Omental fat pad (tissue), 4 donors: ENCODE measurements around the gene GLRX5. TPM values are rescaled to one million over a fixed set of nuclear protein-coding genes. Genes with fewer than 3 reads are reported as not detected.

Source experiments
- ATAC-seq: fragments of 150-250 bp; one replicate; pipeline ENCODE4 v1.9.1; 2016; ENCODE audit warnings: mild to moderate bottlenecking, moderate library complexity; ENCODE audit not compliant: low FRiP score
- DNase-seq: peaks from one replicate; pipeline ENCODE4 v3.0.0-alpha.2; 2019; ENCODE audit warnings: low spot score
- CTCF ChIP-seq, 3 donors: fragments of 450-650 bp; IDR thresholded peaks; one replicate each; pipeline ENCODE4 v1.5.1; 2016 to 2017; ENCODE audit warnings: antibody characterized with exemption in 3 of 3, mild to moderate bottlenecking in 3 of 3, moderate library complexity in 2 of 3
- total RNA-seq, 4 donors: library from RNA; depleted of rRNA; stranded (reverse); fragments of >200 nt; gene quantifications; one replicate each; pipeline ENCODE4 v1.1.0, GENCODE V29; 2016

The GLRX5 gene
- total RNA-seq, 4 donors from 2014 or later = 25.5 to 36.8 (median 27.2) TPM

GRCh38 chr14:95516554-95517181 lies 18.2 kb upstream of the GLRX5 start, which contains the start of gene SYNE3:
SYNE3 (minus strand) TSS chr14:95516650; CDS start chr14:95475821, 40,829 bp downstream.
- TF ChIP-seq CTCF (IDR thresholded peaks at IDR 0.05) = no peak
- ATAC-seq (peak; percentile 66), DNase-seq (no peak)

GRCh38 chr14:95518045-95518751 lies 16.7 kb upstream of the GLRX5 start:
- peak; percentile 2 for ATAC-seq
- no peak for DNase-seq
- no peak for TF ChIP-seq CTCF (IDR thresholded peaks at IDR 0.05)

GRCh38 chr14:95519699-95520098 lies 15.2 kb upstream of the GLRX5 start:
- TF ChIP-seq CTCF (IDR thresholded peaks at IDR 0.05) = no peak
- DNase-seq (no peak), ATAC-seq (peak; percentile 25)

GRCh38 chr14:95520346-95520745 lies 14.5 kb upstream of the GLRX5 start:
- no peak for TF ChIP-seq CTCF (IDR thresholded peaks at IDR 0.05)
- ATAC-seq = no peak
- DNase-seq = no peak

- no peak for TF ChIP-seq CTCF (IDR thresholded peaks at IDR 0.05)
- no peak for DNase-seq
- ATAC-seq = no peak
Observed at GRCh38 chr14:95521001-95521400, 13.8 kb upstream of the GLRX5 start.

- ATAC-seq (no peak), DNase-seq (no peak)
- TF ChIP-seq CTCF (IDR thresholded peaks at IDR 0.05) = no peak
Observed at GRCh38 chr14:95522116-95522515, 12.7 kb upstream of the GLRX5 start.

- ATAC-seq (no peak), DNase-seq (no peak)
- no peak for TF ChIP-seq CTCF (IDR thresholded peaks at IDR 0.05)
Observed at GRCh38 chr14:95522556-95522955, 12.3 kb upstream of the GLRX5 start.
